RWPE1 (cell line): ENCODE results near the gene TMOD2.
A peak's percentile ranks its signal among the peaks of the same experiment; 100 is the strongest.

ENCODE experiments used
- CTCF ChIA-PET: fragments of 350-600 bp; sonication (Branson Sonifier 250); formaldehyde crosslinking; extraction: SDS; loops from one replicate; lab custom pipeline; 2021; lab: Yijun Ruan, JAX
- POLR2A ChIA-PET: fragments of 400-600 bp; formaldehyde crosslinking; extraction: SDS; loops from one replicate; lab custom pipeline; 2020; ENCODE audit warnings: antibody characterized with exemption; ENCODE audit not compliant: low non-redundant PET; lab: Yijun Ruan, JAX
- DNase-seq: peaks from one replicate; pipeline ENCODE4 v3.0.0; 2012; ENCODE audit warnings: low spot score
- H3K27ac ChIP-seq: fragments of 450-650 bp; 2 replicates; pipeline ENCODE4 v1.5.1; 2017
- CTCF ChIP-seq: fragments of 450-650 bp; conservative IDR thresholded peaks from 2 replicates; pipeline ENCODE4 v1.5.1; 2017; ENCODE audit warnings: low read depth, mild to moderate bottlenecking

Gene TMOD2

DNA sequence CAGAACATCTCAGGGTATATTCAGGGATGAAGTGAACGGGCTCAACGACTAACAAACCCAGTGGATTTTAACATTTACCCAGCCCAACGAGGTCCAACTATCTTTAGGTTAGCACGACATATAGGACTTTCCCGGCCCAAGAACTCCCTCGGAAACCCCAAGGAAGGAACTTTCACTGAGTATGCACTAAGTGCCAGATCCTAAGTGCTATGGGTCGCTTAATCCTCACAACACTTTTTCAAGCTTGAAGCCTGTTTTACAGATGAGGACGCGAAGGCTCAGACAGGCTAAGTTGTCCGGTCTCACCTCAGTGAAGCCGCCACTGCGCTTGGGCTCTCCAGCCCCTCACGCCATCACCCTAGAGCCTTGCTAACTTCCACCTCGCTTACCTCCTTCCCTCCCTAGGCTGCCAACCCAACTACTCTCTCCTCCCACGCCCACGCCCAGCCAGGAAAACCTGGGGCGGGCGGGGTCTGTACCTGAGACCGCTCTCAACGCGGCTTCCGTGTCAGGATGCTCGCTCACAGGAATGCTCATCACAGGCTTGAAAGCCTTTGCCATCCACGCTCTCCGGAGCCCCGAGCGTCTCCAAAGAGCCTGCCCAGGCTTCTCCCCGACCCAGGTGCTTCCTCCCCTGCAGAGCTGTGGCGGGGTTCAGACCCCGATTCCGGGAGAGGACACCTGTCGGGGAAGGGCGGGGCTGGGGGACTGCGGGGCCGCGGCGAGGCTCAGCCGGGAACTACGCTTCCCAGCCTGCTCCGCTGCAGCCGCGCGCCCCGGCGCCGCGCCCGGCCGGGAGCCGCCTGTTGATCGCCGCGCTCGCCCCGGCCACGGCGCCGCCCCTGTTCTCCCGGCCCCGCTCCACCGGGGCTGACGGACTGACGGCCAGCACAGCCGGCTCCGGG lies at the start of gene TMOD2:
TSS of gene TMOD2 (plus strand) at position 806 of the 905 bp plus-strand sequence. CDS start 14,845 bp downstream, outside the sequence.
- DNase-seq = peak; percentile 57
- POLR2A ChIA-PET = no interaction called here
- peak within 1 kb of the TSS; percentile 44 for H3K27ac ChIP-seq
- no peak for TF ChIP-seq CTCF
- CTCF ChIA-PET = interaction anchor here (0.9 kb wide), 1 partner anchor 25 kb away, joined by 3 read pairs; no protein-coding TSS in a partner anchor

GRCh38 chr15:51702710-51703109 lies 48.7 kb upstream of the TMOD2 start:
- ChIA-PET POLR2A (no interaction called here), CTCF (interaction anchor here (0.6 kb wide), 1 partner anchor 35 kb away, joined by 3 read pairs; the partner anchor contains the start of gene LYSMD2)
- no peak for DNase-seq
- no peak for TF ChIP-seq CTCF
- no peak overlapping the region for H3K27ac ChIP-seq

- ChIA-PET POLR2A (no interaction called here), CTCF (no interaction called here)
- no peak for TF ChIP-seq CTCF
- H3K27ac ChIP-seq = no peak overlapping the region
- no peak for DNase-seq
These were observed 45.1 kb upstream of the TMOD2 start for GRCh38 chr15:51706291-51706690.

GRCh38 chr15:51706926-51707608 lies 44.3 kb upstream of the TMOD2 start:
- no peak for TF ChIP-seq CTCF
- POLR2A ChIA-PET = no interaction called here

DNA sequence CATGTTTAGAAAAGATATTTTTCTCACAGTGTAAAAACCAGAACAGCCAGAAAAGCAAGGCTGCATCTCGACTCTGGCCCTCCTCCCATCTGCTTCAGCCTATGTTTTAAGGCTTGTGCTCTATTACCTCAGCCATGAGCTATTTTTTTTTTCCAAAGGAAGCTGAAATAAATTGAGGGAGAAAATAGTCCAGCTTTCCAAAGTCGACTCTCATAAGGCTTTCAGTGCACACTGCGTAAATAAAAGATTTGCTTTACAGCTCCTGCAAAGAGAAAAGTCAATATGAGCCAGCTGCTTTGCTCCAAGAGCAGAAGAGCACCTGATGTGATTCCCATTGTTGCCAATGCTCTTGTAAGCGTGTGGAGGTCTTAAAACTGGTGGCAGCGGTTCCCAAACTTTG lies 43.4 kb upstream of the TMOD2 start:
- POLR2A ChIA-PET = no interaction called here
- DNase-seq = no peak

More at GRCh38 chr15:51706926-51707608, 44.3 kb upstream of the TMOD2 start:
- no peak overlapping the region for H3K27ac ChIP-seq
- CTCF ChIA-PET = no interaction called here
- DNase-seq = no peak

More for the DNA sequence above, 43.4 kb upstream of the TMOD2 start:
- no peak for TF ChIP-seq CTCF
- H3K27ac ChIP-seq = no peak overlapping the region
- CTCF ChIA-PET = interaction anchor here (0.6 kb wide), 1 partner anchor 70 kb away, joined by 4 read pairs; no protein-coding TSS in a partner anchor
